ENCODE results near the gene AGPAT3.

The AGPAT3 gene

GRCh38 chr21:43909741-43910400, 44.8 kb downstream of the AGPAT3 start:
- no peak for DNase-seq

- no peak for DNase-seq
Measured at GRCh38 chr21:43910460-43910859, 45.4 kb downstream of the AGPAT3 start.

GRCh38 chr21:43911015-43911934, 46.3 kb downstream of the AGPAT3 start:
- no peak for DNase-seq

GRCh38 chr21:43911935-43912487, 47.0 kb downstream of the AGPAT3 start:
- no peak for DNase-seq

- no peak for DNase-seq
Measured at GRCh38 chr21:43912500-43912899, 47.5 kb downstream of the AGPAT3 start.

GRCh38 chr21:43912910-43913309, 47.9 kb downstream of the AGPAT3 start:
- DNase-seq, result no peak

- DNase-seq, result no peak
Measured at GRCh38 chr21:43913928-43914327, 48.9 kb downstream of the AGPAT3 start.

GRCh38 chr21:43916076-43916475, 51.1 kb downstream of the AGPAT3 start:
- DNase-seq, result no peak

GRCh38 chr21:43916691-43917514, 51.9 kb downstream of the AGPAT3 start:
- no peak for DNase-seq

GRCh38 chr21:43917515-43918384, 52.7 kb downstream of the AGPAT3 start:
- DNase-seq, result no peak

GRCh38 chr21:43918385-43918947, 53.4 kb downstream of the AGPAT3 start:
- DNase-seq, result no peak

GRCh38 chr21:43919283-43919682, 54.3 kb downstream of the AGPAT3 start:
- DNase-seq, result no peak

- DNase-seq, result no peak
Measured at GRCh38 chr21:43919871-43920801, 55.1 kb downstream of the AGPAT3 start.

- no peak for DNase-seq
Measured at GRCh38 chr21:43921571-43921978, 56.6 kb downstream of the AGPAT3 start.

GRCh38 chr21:43921979-43922945, 57.2 kb downstream of the AGPAT3 start:
- DNase-seq, result no peak

- no peak for DNase-seq
Measured at GRCh38 chr21:43922949-43923348, 57.9 kb downstream of the AGPAT3 start.

GRCh38 chr21:43923391-43923790, 58.4 kb downstream of the AGPAT3 start:
- no peak for DNase-seq

GRCh38 chr21:43924421-43925095, 59.5 kb downstream of the AGPAT3 start:
- DNase-seq, result no peak

GRCh38 chr21:43925096-43925481, 60.1 kb downstream of the AGPAT3 start:
- no peak for DNase-seq
